H1 (cell line): ENCODE measurements around the gene EMC1. TPM values are rescaled to one million over a fixed set of nuclear protein-coding genes. Genes with fewer than 3 reads are reported as not detected.

Experiments
- KDM1A ChIP-seq: fragments of 200-600, 300-600 bp; sonication (generic); IDR thresholded peaks from 2 replicates; pipeline ENCODE4 v1.7.1; 2016; ENCODE audit warnings: mild to moderate bottlenecking, low read length, borderline replicate concordance
- POLR2A ChIP-seq, 2 experiments: IDR thresholded peaks; 1 replicate in 1 of 2; 2 replicates in 1 of 2; pipeline ENCODE4 v1.6.1; 2011; ENCODE audit warnings: low read depth in 2 of 2, low read length in 2 of 2, mild to moderate bottlenecking in 2 of 2; ENCODE audit errors: control extremely low read depth in 1 of 2
- SIRT6 ChIP-seq: IDR thresholded peaks from one replicate; pipeline ENCODE4 v1.7.1; 2012; ENCODE audit warnings: low read length, inconsistent platforms
- TBP ChIP-seq: IDR thresholded peaks from 2 replicates; pipeline ENCODE4 v1.6.1; 2011; ENCODE audit warnings: low read depth, low read length, improper control_type of control experiment
- polyA plus RNA-seq, 7 experiments: library from polyadenylated mRNA; depleted of rRNA in 3 of 7; stranded (reverse) in 5 of 7; unstranded in 2 of 7; fragments of >200 nt in 5 of 7; fragments of 200-250 nt in 2 of 7; gene quantifications; 1 replicate in 5 of 7; 2 replicates in 1 of 7; 4 replicates in 1 of 7; pipeline versions ENCODE4 v1.2.1 to v1.2.3, GENCODE V29; 2011 to 2013; ENCODE audit warnings: missing spikeins in 2 of 7, mixed read lengths in 2 of 7
- total RNA-seq: library from RNA; stranded (reverse); fragmentation: NEBNext Ultra II Directional; extraction: Animal tissue kit (Norgen Biotek cat#: 25700); gene quantifications from 2 replicates; pipeline ENCODE4 v1.2.1, GENCODE V29; 2021
- TF ChIP-seq, protein P1 (sequence below): fragments of 300-600 bp; sonication (generic); IDR thresholded peaks from 2 replicates; pipeline ENCODE4 v1.7.1; 2012; ENCODE audit warnings: low read length, moderate library complexity, mild to moderate bottlenecking, inconsistent platforms; ENCODE audit not compliant: insufficient replicate concordance

Gene EMC1
- total and polyA plus RNA-seq, 2 of the 8 experiments (the other 6 are each of a cell fraction or from before 2014, with no cell fraction given), result 51.0 to 53.5 TPM

DNA sequence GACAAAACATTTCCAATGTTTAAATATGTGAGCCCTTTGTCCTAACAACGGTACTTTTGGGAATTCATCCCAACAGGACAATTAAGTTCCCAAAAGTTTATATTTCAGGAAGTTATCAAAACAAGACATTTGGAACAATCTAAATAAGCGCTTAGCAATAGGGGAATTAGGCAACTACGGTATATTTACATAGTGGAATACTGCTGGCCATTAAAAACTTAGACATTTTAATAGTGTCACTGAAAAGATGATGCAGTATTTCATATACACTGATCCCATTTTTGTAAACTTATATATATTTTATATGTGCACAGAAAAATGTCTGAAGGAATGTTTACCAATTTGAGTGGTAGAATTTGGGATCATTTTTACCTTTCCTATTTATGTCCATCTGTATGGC is 62.1 kb downstream of the EMC1 start (continued):
- no peak for TF ChIP-seq TBP
- TF ChIP-seq KDM1A, result no peak
- no peak for TF ChIP-seq SIRT6
- TF ChIP-seq, protein P1, sequence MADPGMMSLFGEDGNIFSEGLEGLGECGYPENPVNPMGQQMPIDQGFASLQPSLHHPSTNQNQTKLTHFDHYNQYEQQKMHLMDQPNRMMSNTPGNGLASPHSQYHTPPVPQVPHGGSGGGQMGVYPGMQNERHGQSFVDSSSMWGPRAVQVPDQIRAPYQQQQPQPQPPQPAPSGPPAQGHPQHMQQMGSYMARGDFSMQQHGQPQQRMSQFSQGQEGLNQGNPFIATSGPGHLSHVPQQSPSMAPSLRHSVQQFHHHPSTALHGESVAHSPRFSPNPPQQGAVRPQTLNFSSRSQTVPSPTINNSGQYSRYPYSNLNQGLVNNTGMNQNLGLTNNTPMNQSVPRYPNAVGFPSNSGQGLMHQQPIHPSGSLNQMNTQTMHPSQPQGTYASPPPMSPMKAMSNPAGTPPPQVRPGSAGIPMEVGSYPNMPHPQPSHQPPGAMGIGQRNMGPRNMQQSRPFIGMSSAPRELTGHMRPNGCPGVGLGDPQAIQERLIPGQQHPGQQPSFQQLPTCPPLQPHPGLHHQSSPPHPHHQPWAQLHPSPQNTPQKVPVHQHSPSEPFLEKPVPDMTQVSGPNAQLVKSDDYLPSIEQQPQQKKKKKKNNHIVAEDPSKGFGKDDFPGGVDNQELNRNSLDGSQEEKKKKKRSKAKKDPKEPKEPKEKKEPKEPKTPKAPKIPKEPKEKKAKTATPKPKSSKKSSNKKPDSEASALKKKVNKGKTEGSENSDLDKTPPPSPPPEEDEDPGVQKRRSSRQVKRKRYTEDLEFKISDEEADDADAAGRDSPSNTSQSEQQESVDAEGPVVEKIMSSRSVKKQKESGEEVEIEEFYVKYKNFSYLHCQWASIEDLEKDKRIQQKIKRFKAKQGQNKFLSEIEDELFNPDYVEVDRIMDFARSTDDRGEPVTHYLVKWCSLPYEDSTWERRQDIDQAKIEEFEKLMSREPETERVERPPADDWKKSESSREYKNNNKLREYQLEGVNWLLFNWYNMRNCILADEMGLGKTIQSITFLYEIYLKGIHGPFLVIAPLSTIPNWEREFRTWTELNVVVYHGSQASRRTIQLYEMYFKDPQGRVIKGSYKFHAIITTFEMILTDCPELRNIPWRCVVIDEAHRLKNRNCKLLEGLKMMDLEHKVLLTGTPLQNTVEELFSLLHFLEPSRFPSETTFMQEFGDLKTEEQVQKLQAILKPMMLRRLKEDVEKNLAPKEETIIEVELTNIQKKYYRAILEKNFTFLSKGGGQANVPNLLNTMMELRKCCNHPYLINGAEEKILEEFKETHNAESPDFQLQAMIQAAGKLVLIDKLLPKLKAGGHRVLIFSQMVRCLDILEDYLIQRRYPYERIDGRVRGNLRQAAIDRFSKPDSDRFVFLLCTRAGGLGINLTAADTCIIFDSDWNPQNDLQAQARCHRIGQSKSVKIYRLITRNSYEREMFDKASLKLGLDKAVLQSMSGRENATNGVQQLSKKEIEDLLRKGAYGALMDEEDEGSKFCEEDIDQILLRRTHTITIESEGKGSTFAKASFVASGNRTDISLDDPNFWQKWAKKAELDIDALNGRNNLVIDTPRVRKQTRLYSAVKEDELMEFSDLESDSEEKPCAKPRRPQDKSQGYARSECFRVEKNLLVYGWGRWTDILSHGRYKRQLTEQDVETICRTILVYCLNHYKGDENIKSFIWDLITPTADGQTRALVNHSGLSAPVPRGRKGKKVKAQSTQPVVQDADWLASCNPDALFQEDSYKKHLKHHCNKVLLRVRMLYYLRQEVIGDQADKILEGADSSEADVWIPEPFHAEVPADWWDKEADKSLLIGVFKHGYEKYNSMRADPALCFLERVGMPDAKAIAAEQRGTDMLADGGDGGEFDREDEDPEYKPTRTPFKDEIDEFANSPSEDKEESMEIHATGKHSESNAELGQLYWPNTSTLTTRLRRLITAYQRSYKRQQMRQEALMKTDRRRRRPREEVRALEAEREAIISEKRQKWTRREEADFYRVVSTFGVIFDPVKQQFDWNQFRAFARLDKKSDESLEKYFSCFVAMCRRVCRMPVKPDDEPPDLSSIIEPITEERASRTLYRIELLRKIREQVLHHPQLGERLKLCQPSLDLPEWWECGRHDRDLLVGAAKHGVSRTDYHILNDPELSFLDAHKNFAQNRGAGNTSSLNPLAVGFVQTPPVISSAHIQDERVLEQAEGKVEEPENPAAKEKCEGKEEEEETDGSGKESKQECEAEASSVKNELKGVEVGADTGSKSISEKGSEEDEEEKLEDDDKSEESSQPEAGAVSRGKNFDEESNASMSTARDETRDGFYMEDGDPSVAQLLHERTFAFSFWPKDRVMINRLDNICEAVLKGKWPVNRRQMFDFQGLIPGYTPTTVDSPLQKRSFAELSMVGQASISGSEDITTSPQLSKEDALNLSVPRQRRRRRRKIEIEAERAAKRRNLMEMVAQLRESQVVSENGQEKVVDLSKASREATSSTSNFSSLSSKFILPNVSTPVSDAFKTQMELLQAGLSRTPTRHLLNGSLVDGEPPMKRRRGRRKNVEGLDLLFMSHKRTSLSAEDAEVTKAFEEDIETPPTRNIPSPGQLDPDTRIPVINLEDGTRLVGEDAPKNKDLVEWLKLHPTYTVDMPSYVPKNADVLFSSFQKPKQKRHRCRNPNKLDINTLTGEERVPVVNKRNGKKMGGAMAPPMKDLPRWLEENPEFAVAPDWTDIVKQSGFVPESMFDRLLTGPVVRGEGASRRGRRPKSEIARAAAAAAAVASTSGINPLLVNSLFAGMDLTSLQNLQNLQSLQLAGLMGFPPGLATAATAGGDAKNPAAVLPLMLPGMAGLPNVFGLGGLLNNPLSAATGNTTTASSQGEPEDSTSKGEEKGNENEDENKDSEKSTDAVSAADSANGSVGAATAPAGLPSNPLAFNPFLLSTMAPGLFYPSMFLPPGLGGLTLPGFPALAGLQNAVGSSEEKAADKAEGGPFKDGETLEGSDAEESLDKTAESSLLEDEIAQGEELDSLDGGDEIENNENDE, result no peak
- no peak for TF ChIP-seq POLR2A (IDR thresholded peaks at IDR 0.05; ENCODE audit: control extremely low read depth in 1 of 2, low read depth in 2 of 2, low read length in 2 of 2)
